ENCODE measurements around the gene NLRP9.
A peak's percentile ranks its signal among the peaks of the same experiment; 100 is the strongest.

GRCh38 chr19:55674841-55675660 lies 63.2 kb downstream of the NLRP9 start, which contains the start of gene EPN1:
- TF ChIP-seq CTCF (IDR thresholded peaks at IDR 0.05; ENCODE audit: low read depth, low read length) = no peak
- peak; percentile 43 for TF ChIP-seq POLR2A (IDR thresholded peaks at IDR 0.05; ENCODE audit: extremely low read depth, insufficient read length)
- TF ChIP-seq, protein P1, sequence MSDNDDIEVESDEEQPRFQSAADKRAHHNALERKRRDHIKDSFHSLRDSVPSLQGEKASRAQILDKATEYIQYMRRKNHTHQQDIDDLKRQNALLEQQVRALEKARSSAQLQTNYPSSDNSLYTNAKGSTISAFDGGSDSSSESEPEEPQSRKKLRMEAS (IDR thresholded peaks at IDR 0.05; ENCODE audit: low read depth, low read length) = 0 out of 2 replicates have a peak, but pooled peaks have one; percentile 10
- peak; percentile 36; the same call in 1 of the 2 replicates for TF ChIP-seq MYC (IDR thresholded peaks at IDR 0.05; ENCODE audit: low read depth, low read length)

Measured in NB4 (cell line).